ENCODE measurements around the gene CNEP1R1. TPM values are rescaled to one million over a fixed set of nuclear protein-coding genes. Genes with fewer than 3 reads are reported as not detected.

CNEP1R1 gene
- total RNA-seq, 1 experiment from 2014 or later: 14.6 TPM

DNA sequence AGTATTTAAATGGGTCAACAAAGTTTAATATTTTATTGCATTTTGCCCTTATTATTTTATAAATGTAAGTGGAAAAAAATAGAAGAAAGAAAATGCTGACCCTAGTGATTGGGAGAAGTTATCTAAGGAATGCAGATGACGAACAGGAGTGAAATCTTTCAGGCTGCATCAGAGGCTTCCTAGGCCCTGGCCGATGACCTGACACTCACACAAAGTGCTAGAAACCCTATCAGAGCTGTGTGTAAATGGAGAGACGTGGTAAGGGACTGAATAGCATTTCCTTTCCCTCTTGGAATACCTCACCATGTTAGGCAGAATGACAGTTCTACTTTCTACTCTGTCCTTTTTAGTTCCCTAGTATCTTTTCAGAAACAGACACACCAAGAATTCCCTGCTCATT, 44.9 kb upstream of the CNEP1R1 start:
- ATAC-seq (no peak), DNase-seq (ENCODE audit: low read depth, low spot score) (no peak)
- no peak for TF ChIP-seq FOSL1 (IDR thresholded peaks at IDR 0.05; ENCODE audit: low read depth)
- TF ChIP-seq POLR2A (IDR thresholded peaks at IDR 0.05; ENCODE audit: borderline replicate concordance, extremely low read depth, insufficient read depth, insufficient read length): no peak
- TF ChIP-seq EGR1 (IDR thresholded peaks at IDR 0.05; ENCODE audit: low read depth): no peak
- no peak for TF ChIP-seq RAD21 (IDR thresholded peaks at IDR 0.05; ENCODE audit: low read depth)
- no peak for TF ChIP-seq EZH2phosphoT487 (IDR thresholded peaks at IDR 0.05; ENCODE audit: borderline replicate concordance)
- TF ChIP-seq CEBPB (IDR thresholded peaks at IDR 0.05; ENCODE audit: low read depth): no peak
- no peak for TF ChIP-seq SRF (IDR thresholded peaks at IDR 0.05; ENCODE audit: low read depth)
- TF ChIP-seq, protein P1, sequence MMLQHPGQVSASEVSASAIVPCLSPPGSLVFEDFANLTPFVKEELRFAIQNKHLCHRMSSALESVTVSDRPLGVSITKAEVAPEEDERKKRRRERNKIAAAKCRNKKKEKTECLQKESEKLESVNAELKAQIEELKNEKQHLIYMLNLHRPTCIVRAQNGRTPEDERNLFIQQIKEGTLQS (IDR thresholded peaks at IDR 0.05): no peak
- TF ChIP-seq ZFX (IDR thresholded peaks at IDR 0.05): no peak
- Histone ChIP-seq H3K79me2 (ENCODE audit: insufficient read depth, low read length) (no peaks in the 10 kb centered on the region), H3K27ac (ENCODE audit: low read depth, low read length) (no peak overlapping the region), H2AFZ (ENCODE audit: low read depth, low read length, poor library complexity, severe bottlenecking) (no peak overlapping the region), H3K27me3 (ENCODE audit: insufficient read depth, low read length) (no peaks in the 10 kb centered on the region), H3K36me3 (ENCODE audit: control insufficient read depth in 1 of 2, insufficient read depth in 2 of 2, low read length in 2 of 2) (no peaks in the 10 kb centered on the region), H3K4me1 (ENCODE audit: control insufficient read depth in 1 of 2, insufficient read depth in 2 of 2, low read length in 2 of 2) (no peaks in the 10 kb centered on the region), H3K4me3 (replicated peaks in 1 of 2; ENCODE audit: low read depth in 1 of 2, low read length in 2 of 2) (no peak overlapping the region), H3K4me2 (ENCODE audit: low read length) (no peak overlapping the region), H3K9me3 (ENCODE audit: control insufficient read depth in 1 of 2, insufficient read depth in 1 of 2, low read depth in 1 of 2, low read length in 2 of 2) (no peaks in the 10 kb centered on the region), H4K20me1 (ENCODE audit: insufficient read depth) (no peaks in the 10 kb centered on the region), H3K9ac (ENCODE audit: low read length) (no peak overlapping the region), H3K9me2 (ENCODE audit: insufficient read depth) (no peaks in the 10 kb centered on the region)
- ChIA-PET RAD21 (ENCODE audit: low non-redundant PET in 1 of 2, low total read pairs in 2 of 2, uncharacterized antibody in 2 of 2, unreplicated experiment in 2 of 2) (no interaction called here), CTCF (no interaction called here), POLR2A (no interaction called here)
- intact Hi-C loops (cut with micrococcal nuclease): no loop called here
- no TSS peak for BruUV-seq (replicated peaks)

GRCh38 chr16:49986351-49987124, 38.5 kb upstream of the CNEP1R1 start:
- H3K4me1 ChIP-seq (ENCODE audit: control insufficient read depth in 1 of 2, insufficient read depth in 2 of 2, low read length in 2 of 2): peaks cover 0 to 15% of the 10 kb centered on the region in 2 experiments; a peak in 1 of 4 replicates
- peak overlapping the region; percentile 43 to 55 for H3K4me3 ChIP-seq (replicated peaks in 1 of 2; ENCODE audit: low read depth in 1 of 2, low read length in 2 of 2)
- H3K36me3 ChIP-seq (ENCODE audit: control insufficient read depth in 1 of 2, insufficient read depth in 2 of 2, low read length in 2 of 2): no peaks in the 10 kb centered on the region
- BruUV-seq (replicated peaks): no TSS peak
- no peaks in the 10 kb centered on the region for H3K9me2 ChIP-seq (ENCODE audit: insufficient read depth)
- peak; percentile 88 for ATAC-seq
- CTCF ChIA-PET: no interaction called here
- peak overlapping the region; percentile 71 for H3K4me2 ChIP-seq (ENCODE audit: low read length)
- POLR2A ChIA-PET: no interaction called here
- no peaks in the 10 kb centered on the region for H3K79me2 ChIP-seq (ENCODE audit: insufficient read depth, low read length)
- H2AFZ ChIP-seq (ENCODE audit: low read depth, low read length, poor library complexity, severe bottlenecking): peak overlapping the region; percentile 24
- DNase-seq (ENCODE audit: low read depth, low spot score): peak; percentile 24
- no peak overlapping the region for H3K27ac ChIP-seq (ENCODE audit: low read depth, low read length)
- no peak overlapping the region for H3K9ac ChIP-seq (ENCODE audit: low read length)
- no peaks in the 10 kb centered on the region for H3K27me3 ChIP-seq (ENCODE audit: insufficient read depth, low read length)
- RAD21 ChIA-PET (ENCODE audit: low non-redundant PET in 1 of 2, low total read pairs in 2 of 2, uncharacterized antibody in 2 of 2, unreplicated experiment in 2 of 2): no interaction called here
- H3K9me3 ChIP-seq (ENCODE audit: control insufficient read depth in 1 of 2, insufficient read depth in 1 of 2, low read depth in 1 of 2, low read length in 2 of 2): no peaks in the 10 kb centered on the region
- intact Hi-C loops (cut with micrococcal nuclease): no loop called here
- no peaks in the 10 kb centered on the region for H4K20me1 ChIP-seq (ENCODE audit: insufficient read depth)
- TF ChIP-seq POLR2A (IDR thresholded peaks at IDR 0.05; ENCODE audit: borderline replicate concordance, extremely low read depth, insufficient read depth, insufficient read length): no peak
- no peak for TF ChIP-seq ZFX (IDR thresholded peaks at IDR 0.05)
- no peak for TF ChIP-seq TCF7L2 (IDR thresholded peaks at IDR 0.05; ENCODE audit: borderline replicate concordance, extremely low read depth, insufficient read depth, insufficient read length)
- TF ChIP-seq CTCF (IDR thresholded peaks at IDR 0.05 in 2 of 3, conservative IDR thresholded peaks at IDR 0.05 in 1 of 3; ENCODE audit: borderline replicate concordance in 1 of 3, insufficient read depth in 1 of 3, low read depth in 2 of 3, low read length in 2 of 3): no peak
- no peak for TF ChIP-seq FOSL1 (IDR thresholded peaks at IDR 0.05; ENCODE audit: low read depth)
- TF ChIP-seq SRF (IDR thresholded peaks at IDR 0.05; ENCODE audit: low read depth): no peak
- TF ChIP-seq, protein P1 (IDR thresholded peaks at IDR 0.05): no peak
- TF ChIP-seq CEBPB (IDR thresholded peaks at IDR 0.05; ENCODE audit: low read depth): no peak
- TF ChIP-seq RAD21 (IDR thresholded peaks at IDR 0.05; ENCODE audit: low read depth): no peak
- TF ChIP-seq EGR1 (IDR thresholded peaks at IDR 0.05; ENCODE audit: low read depth): no peak
- TF ChIP-seq ZNF274 (IDR thresholded peaks at IDR 0.05; ENCODE audit: low read depth, low read length): no peak
- TF ChIP-seq EZH2phosphoT487 (IDR thresholded peaks at IDR 0.05; ENCODE audit: borderline replicate concordance): no peak
- no peak for TF ChIP-seq SP1 (IDR thresholded peaks at IDR 0.05; ENCODE audit: low read depth)
- no peak for TF ChIP-seq POLR2AphosphoS5 (IDR thresholded peaks at IDR 0.05; ENCODE audit: low read depth, low read length)
- TF ChIP-seq CBX3 (IDR thresholded peaks at IDR 0.05; ENCODE audit: low read depth): no peak

Data from HCT116 (cell line).